SK-N-SH (cell line): ENCODE measurements around the gene ZBED4. TPM values are rescaled to one million over a fixed set of nuclear protein-coding genes. Genes with fewer than 3 reads are reported as not detected.

Experiments used
- CTCF ChIA-PET: fragments of 300-600, 350-600 bp; formaldehyde crosslinking; extraction: SDS; loops from one replicate; lab custom pipeline; 2021; lab: Yijun Ruan, JAX
- POLR2A ChIA-PET: fragments of 350-600 bp; sonication (Branson Sonifier 250); formaldehyde crosslinking; extraction: SDS; loops from one replicate; lab custom pipeline; 2020; ENCODE audit warnings: antibody characterized with exemption, inconsistent platforms; lab: Yijun Ruan, JAX
- DNase-seq: peaks from one replicate; pipeline ENCODE4 v3.0.0; 2012
- H2AFZ ChIP-seq: fragments of 200-600 bp; sonication (generic); 2 replicates; pipeline ENCODE4 v1.8.1; 2016; ENCODE audit warnings: antibody characterized with exemption, mild to moderate bottlenecking, low read depth
- H3F3A ChIP-seq: fragments of 200-600 bp; sonication (generic); replicated peaks from 2 replicates; pipeline ENCODE3; 2016; ENCODE audit warnings: antibody characterized with exemption, mild to moderate bottlenecking; ENCODE audit not compliant: insufficient read depth
- H3K27ac ChIP-seq, 2 experiments: fragments of 200-500 bp in 1 of 2; fragments of 200-600 bp in 1 of 2; sonication (Bioruptor generic) in 1 of 2; sonication (generic), shearing (Covaris generic) in 1 of 2; 2 replicates each; pipeline versions ENCODE4 v1.5.1 to v1.6.1; 2014 to 2016; ENCODE audit warnings: low read depth in 2 of 2, inconsistent platforms in 1 of 2, low read length in 1 of 2, mild to moderate bottlenecking in 1 of 2, mixed read lengths in 1 of 2
- H3K27me3 ChIP-seq: fragments of 200-600 bp; sonication (generic), shearing (Covaris generic); 2 replicates; pipeline ENCODE4 v1.6.1; 2016; ENCODE audit warnings: mixed run types; ENCODE audit not compliant: insufficient read depth
- H3K36me3 ChIP-seq, 2 experiments: fragments of 200-500 bp in 1 of 2; fragments of 200-600 bp in 1 of 2; sonication (Bioruptor generic) in 1 of 2; sonication (generic) in 1 of 2; replicated peaks in 1 of 2; 2 replicates each; pipeline versions ENCODE3 to v1.5.1; 2014 to 2016; ENCODE audit warnings: low read length in 1 of 2, mild to moderate bottlenecking in 1 of 2; ENCODE audit not compliant: insufficient read depth in 2 of 2, control insufficient read depth in 1 of 2
- H3K4me1 ChIP-seq, 2 experiments: fragments of 200-500 bp in 1 of 2; fragments of 200-600 bp in 1 of 2; sonication (Bioruptor generic) in 1 of 2; sonication (generic), shearing (Covaris generic) in 1 of 2; 2 replicates each; pipeline versions ENCODE4 v1.5.1 to v1.6.1; 2014 to 2016; ENCODE audit warnings: low read depth in 1 of 2, low read length in 1 of 2, mixed run types in 1 of 2; ENCODE audit not compliant: insufficient read depth in 2 of 2, control insufficient read depth in 1 of 2
- H3K4me2 ChIP-seq: fragments of 200-600 bp; sonication (generic), shearing (Covaris generic); 2 replicates; pipeline ENCODE4 v1.6.1; 2017; ENCODE audit warnings: mixed run types
- H3K4me3 ChIP-seq, 2 experiments: fragments of 200-500 bp in 1 of 2; fragments of 200-600 bp in 1 of 2; sonication (Bioruptor generic) in 1 of 2; sonication (generic), shearing (Covaris generic) in 1 of 2; 2 replicates each; pipeline versions ENCODE4 v1.5.1 to v1.8.1; 2014 to 2016; ENCODE audit warnings: low read depth in 2 of 2, inconsistent platforms in 1 of 2, low read length in 1 of 2, mild to moderate bottlenecking in 1 of 2, mixed read lengths in 1 of 2, moderate library complexity in 1 of 2
- H3K79me2 ChIP-seq: fragments of 200-600 bp; sonication (generic); 2 replicates; pipeline ENCODE4 v1.8.1; 2017; ENCODE audit warnings: mild to moderate bottlenecking; ENCODE audit not compliant: insufficient read depth
- H3K9ac ChIP-seq: fragments of 200-600 bp; sonication (generic); 2 replicates; pipeline ENCODE4 v1.6.1; 2017; ENCODE audit warnings: mixed run types
- H3K9me2 ChIP-seq: fragments of 200-600 bp; sonication (generic); 2 replicates; pipeline ENCODE4 v1.6.1; 2017; ENCODE audit warnings: mixed run types
- H3K9me3 ChIP-seq: fragments of 200-600 bp; sonication (generic); 2 replicates; pipeline ENCODE4 v1.6.1; 2017; ENCODE audit warnings: mixed run types, mild to moderate bottlenecking, moderate library complexity
- H4K20me1 ChIP-seq: fragments of 200-600 bp; sonication (generic); 2 replicates; pipeline ENCODE4 v1.6.1; 2017; ENCODE audit warnings: mild to moderate bottlenecking, mixed run types; ENCODE audit not compliant: insufficient read depth
- EZH2phosphoT487 ChIP-seq: fragments of 200-600 bp; sonication (generic); IDR thresholded peaks from 2 replicates; pipeline ENCODE4 v1.6.1; 2017; ENCODE audit warnings: low read depth, mixed run types, mild to moderate bottlenecking, antibody characterized with exemption, moderate library complexity, borderline replicate concordance
- FOSL2 ChIP-seq: IDR thresholded peaks from 2 replicates; pipeline ENCODE4 v1.4.0; 2012; ENCODE audit warnings: low read depth, mild to moderate bottlenecking, moderate library complexity, borderline replicate concordance
- GABPA ChIP-seq: IDR thresholded peaks from 2 replicates; pipeline ENCODE4 v1.4.0; 2012; ENCODE audit warnings: low read depth, mild to moderate bottlenecking
- JUND ChIP-seq: IDR thresholded peaks from 2 replicates; pipeline ENCODE4 v1.4.0; 2012
- NFIC ChIP-seq: IDR thresholded peaks from 2 replicates; pipeline ENCODE4 v1.4.0; 2012; ENCODE audit warnings: borderline replicate concordance
- TCF12 ChIP-seq: IDR thresholded peaks from 2 replicates; pipeline ENCODE4 v1.4.0; 2012
- TEAD4 ChIP-seq: IDR thresholded peaks from 2 replicates; pipeline ENCODE4 v1.4.0; 2012; ENCODE audit warnings: mild to moderate bottlenecking, borderline replicate concordance; ENCODE audit not compliant: insufficient read depth
- USF1 ChIP-seq: IDR thresholded peaks from 2 replicates; pipeline ENCODE4 v1.4.0; 2012; ENCODE audit warnings: low read depth, borderline replicate concordance
- YY1 ChIP-seq: IDR thresholded peaks from 2 replicates; pipeline ENCODE4 v1.4.0; 2012; ENCODE audit warnings: low read depth, mild to moderate bottlenecking
- ZBTB33 ChIP-seq: IDR thresholded peaks from 2 replicates; pipeline ENCODE4 v1.4.0; 2012; ENCODE audit warnings: low read depth, borderline replicate concordance
- WGBS: methylation state at CpG from one replicate; pipeline ENCODE4 v1.1.6; 2017; ENCODE audit warnings: low lambda C conversion rate; 5-methylcytosine and 5-hydroxymethylcytosine counted together
- polyA plus RNA-seq, 3 experiments: library from polyadenylated mRNA; depleted of rRNA; stranded (reverse); fragments of >200 nt; gene quantifications; 2 replicates each; pipeline ENCODE4 v1.2.3, GENCODE V29; 2012
- TF ChIP-seq, protein P1 (sequence below): IDR thresholded peaks from 2 replicates; pipeline ENCODE4; 2012
- TF ChIP-seq, protein P2 (sequence below): IDR thresholded peaks from 2 replicates; pipeline ENCODE4 v1.4.0; 2012; ENCODE audit warnings: low read depth

Gene ZBED4
- polyA plus RNA-seq, 1 of the 3 experiments (the other 2 are of a cell fraction) = 7.9 TPM

DNA sequence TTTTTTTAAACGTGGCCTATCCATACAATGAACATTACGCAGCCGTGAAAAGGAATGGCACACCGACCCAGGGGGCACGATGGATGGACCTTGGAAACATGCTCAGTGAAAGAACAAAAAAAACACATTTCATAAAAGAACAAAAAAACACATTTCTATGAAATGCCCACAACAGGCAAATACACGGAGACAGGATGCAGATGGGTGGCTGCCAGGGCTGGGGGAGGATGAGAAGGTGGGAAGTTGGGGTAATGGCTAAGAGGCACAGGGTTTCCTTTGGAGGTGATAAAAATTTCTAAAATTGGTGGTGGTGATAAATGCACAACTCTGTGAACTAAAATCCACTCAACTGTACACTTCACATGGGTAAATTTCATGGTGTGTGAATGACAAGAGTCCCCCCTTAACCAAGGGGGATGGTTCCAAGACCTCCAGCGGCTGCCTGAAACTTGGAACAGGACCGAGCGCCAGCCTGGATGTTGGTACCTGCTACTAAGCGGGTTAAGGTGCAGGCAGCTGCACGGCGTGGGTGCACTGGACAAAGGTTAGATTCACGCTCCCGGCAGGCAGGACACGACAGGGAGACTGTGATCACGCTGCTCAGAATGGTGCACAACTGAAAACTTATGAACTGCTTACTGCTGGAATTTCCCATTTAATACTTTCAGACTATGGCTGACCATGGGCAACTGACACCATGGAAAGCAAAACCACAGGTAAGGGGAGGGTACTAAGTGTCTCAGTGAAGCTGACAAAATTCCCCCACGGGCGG is 42.4 kb upstream of the ZBED4 start:
- Histone ChIP-seq H3K36me3 (peaks cover 0 to 25% of the 10 kb centered on the region in 2 experiments), H3F3A (peaks cover 11% of the 10 kb centered on the region), H2AFZ (no peak overlapping the region), H3K27me3 (no peaks in the 10 kb centered on the region), H3K4me3 (no peak overlapping the region), H4K20me1 (peaks cover 99% of the 10 kb centered on the region), H3K9me3 (no peaks in the 10 kb centered on the region), H3K9me2 (no peaks in the 10 kb centered on the region), H3K4me1 (no peaks in the 10 kb centered on the region; a peak in 1 of 4 replicates), H3K27ac (no peak overlapping the region), H3K79me2 (peaks cover 100% of the 10 kb centered on the region), H3K4me2 (no peak overlapping the region; the same call in 1 of the 2 replicates), H3K9ac (no peak overlapping the region)
- WGBS = 90% methylated on average over 18 of the region's 18 CpGs
- ChIA-PET POLR2A (no interaction called here), CTCF (interaction anchor here (1.2 kb wide), 1 partner anchor 15 kb away, joined by 3 read pairs; no protein-coding TSS in a partner anchor)
- TF ChIP-seq NFIC = no peak
- TF ChIP-seq, protein P1, sequence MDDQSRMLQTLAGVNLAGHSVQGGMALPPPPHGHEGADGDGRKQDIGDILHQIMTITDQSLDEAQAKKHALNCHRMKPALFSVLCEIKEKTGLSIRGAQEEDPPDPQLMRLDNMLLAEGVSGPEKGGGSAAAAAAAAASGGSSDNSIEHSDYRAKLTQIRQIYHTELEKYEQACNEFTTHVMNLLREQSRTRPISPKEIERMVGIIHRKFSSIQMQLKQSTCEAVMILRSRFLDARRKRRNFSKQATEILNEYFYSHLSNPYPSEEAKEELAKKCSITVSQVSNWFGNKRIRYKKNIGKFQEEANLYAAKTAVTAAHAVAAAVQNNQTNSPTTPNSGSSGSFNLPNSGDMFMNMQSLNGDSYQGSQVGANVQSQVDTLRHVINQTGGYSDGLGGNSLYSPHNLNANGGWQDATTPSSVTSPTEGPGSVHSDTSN = no peak
- TF ChIP-seq ZBTB33 = no peak
- TF ChIP-seq GABPA = no peak
- TF ChIP-seq TEAD4 = no peak
- no peak for TF ChIP-seq YY1
- no peak for TF ChIP-seq FOSL2
- no peak for TF ChIP-seq TCF12
- TF ChIP-seq USF1 = no peak
- TF ChIP-seq, protein P2, sequence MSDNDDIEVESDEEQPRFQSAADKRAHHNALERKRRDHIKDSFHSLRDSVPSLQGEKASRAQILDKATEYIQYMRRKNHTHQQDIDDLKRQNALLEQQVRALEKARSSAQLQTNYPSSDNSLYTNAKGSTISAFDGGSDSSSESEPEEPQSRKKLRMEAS = no peak
- TF ChIP-seq JUND = no peak
- no peak for TF ChIP-seq EZH2phosphoT487
- DNase-seq = no peak

- POLR2A ChIA-PET = interaction anchor here (0.9 kb wide), 1 partner anchor 8 kb away, joined by 4 read pairs; no protein-coding TSS in a partner anchor
Observed at GRCh38 chr22:49812838-49813237, 40.8 kb upstream of the ZBED4 start.

More at GRCh38 chr22:49812838-49813237, 40.8 kb upstream of the ZBED4 start:
- H3K9me2 ChIP-seq = no peaks in the 10 kb centered on the region
- H3F3A ChIP-seq = peaks cover 11% of the 10 kb centered on the region
- H3K4me3 ChIP-seq = no peak overlapping the region
- TF ChIP-seq FOSL2 (peak; percentile 9; the same call in 1 of the 2 replicates), YY1 (no peak)
- no peak overlapping the region for H3K27ac ChIP-seq
- no peaks in the 10 kb centered on the region; a peak in 1 of 4 replicates for H3K4me1 ChIP-seq
- CTCF ChIA-PET = interaction anchor here (0.8 kb wide), 1 partner anchor 14 kb away, joined by 3 read pairs; no protein-coding TSS in a partner anchor
- H3K79me2 ChIP-seq = peaks cover 100% of the 10 kb centered on the region
- H3K9me3 ChIP-seq = no peaks in the 10 kb centered on the region
- H3K9ac ChIP-seq = no peak overlapping the region
- no peak overlapping the region for H2AFZ ChIP-seq
- no peak overlapping the region for H3K4me2 ChIP-seq
- no peak for DNase-seq
- peaks cover 7 to 24% of the 10 kb centered on the region in 2 experiments for H3K36me3 ChIP-seq
- peaks cover 99% of the 10 kb centered on the region for H4K20me1 ChIP-seq
- 98% methylated on average over 8 of the region's 11 CpGs for WGBS
- no peaks in the 10 kb centered on the region for H3K27me3 ChIP-seq
